K562 (cell line): ENCODE results near the gene CABP2. TPM values are rescaled to one million over a fixed set of nuclear protein-coding genes. Genes with fewer than 3 reads are reported as not detected.
A peak's percentile ranks its signal among the peaks of the same experiment; 100 is the strongest.

Experiments used
- ATF1 ChIP-seq, 2 experiments: fragments of 450-650 bp in 1 of 2; IDR thresholded peaks; 2 replicates each; pipeline ENCODE4 v1.6.1; 2016; ENCODE audit warnings: missing compliant biosample characterization in 1 of 2, missing genetic modification characterization in 1 of 2
- CTBP1 ChIP-seq: fragments of 450-650 bp; IDR thresholded peaks from 2 replicates; pipeline ENCODE4 v1.6.1; 2016; ENCODE audit warnings: borderline replicate concordance
- FOS ChIP-seq: IDR thresholded peaks from 3 replicates; pipeline ENCODE4 v1.6.1; 2011; ENCODE audit not compliant: insufficient read length; ENCODE audit errors: extremely low read depth
- FOSL1 ChIP-seq: fragments of 200-800 bp; sonication (Bioruptor generic); conservative IDR thresholded peaks from 2 replicates; pipeline ENCODE4 v1.6.1; 2016; ENCODE audit warnings: missing genetic modification characterization, missing compliant biosample characterization
- HSF4 ChIP-seq: fragments of 250-450 bp; sonication (Bioruptor Pico); IDR thresholded peaks from 2 replicates; pipeline ENCODE4 v2.1.2; 2022; ENCODE audit warnings: mild to moderate bottlenecking, moderate library complexity, borderline replicate concordance
- NCOR1 ChIP-seq: fragments of 450-650 bp; IDR thresholded peaks from 2 replicates; pipeline ENCODE4 v1.6.1; 2016; ENCODE audit warnings: mild to moderate bottlenecking, moderate library complexity
- RB1 ChIP-seq: fragments of 450-650 bp; IDR thresholded peaks from 2 replicates; pipeline ENCODE4 v1.6.1; 2017; ENCODE audit warnings: low read depth, mild to moderate bottlenecking
- SRSF3 ChIP-seq: fragments of 200-400 bp; formaldehyde crosslinking; IDR thresholded peaks from 2 replicates; pipeline ENCODE4 v1.6.1; 2016; ENCODE audit warnings: mild to moderate bottlenecking, low read length, moderate library complexity; ENCODE audit not compliant: insufficient read depth
- TCF3 ChIP-seq: sonication (generic); formaldehyde crosslinking; IDR thresholded peaks from 2 replicates; pipeline ENCODE4 v1.4.0; 2020; ENCODE audit warnings: mild to moderate bottlenecking, missing genetic modification reagents
- TGIF2 ChIP-seq: sonication (generic); formaldehyde crosslinking; IDR thresholded peaks from 2 replicates; pipeline ENCODE4 v1.8.1; 2022; ENCODE audit warnings: mild to moderate bottlenecking, missing genetic modification reagents, moderate library complexity
- TOE1 ChIP-seq, 2 experiments: fragments of 450-650 bp in 1 of 2; sonication (generic) in 1 of 2; formaldehyde crosslinking in 1 of 2; IDR thresholded peaks; 2 replicates each; pipeline versions ENCODE4 v1.7.1 to v1.8.0; 2016 to 2022; ENCODE audit warnings: borderline replicate concordance in 2 of 2, mild to moderate bottlenecking in 2 of 2, antibody characterized with exemption in 1 of 2, inconsistent platforms in 1 of 2, low read depth in 1 of 2, missing genetic modification reagents in 1 of 2, moderate library complexity in 1 of 2
- ZNF76 ChIP-seq: fragments of 250-450 bp; sonication (Bioruptor Pico); IDR thresholded peaks from 2 replicates; pipeline ENCODE4 v1.4.0; 2020; ENCODE audit warnings: mild to moderate bottlenecking, moderate library complexity, borderline replicate concordance
- polyA plus RNA-seq, 8 experiments: library from polyadenylated mRNA; depleted of rRNA in 4 of 8; stranded (reverse) in 5 of 8; unstranded in 3 of 8; fragments of >200 nt; fragmentation: Nextera tagmentation in 2 of 8; fragmentation: Illumina TruSeq in 1 of 8; extraction: Ambion mirVana in 2 of 8; extraction: Trizol in 1 of 8; gene quantifications; 2 replicates each; pipeline versions ENCODE4 v1.2.1 to v1.2.3, GENCODE V29; 2011 to 2014; ENCODE audit warnings: inconsistent platforms in 1 of 8, missing spikeins in 1 of 8
- total RNA-seq, 7 experiments: library from RNA; depleted of rRNA in 6 of 7; stranded (reverse); fragments of >200 nt in 6 of 7; fragmentation: Illumina TruSeq in 2 of 7; extraction: Trizol in 2 of 7; gene quantifications; 2 replicates each; pipeline versions ENCODE4 v1.2.1 to v1.2.3, GENCODE V29; 2011 to 2021; ENCODE audit warnings: low replicate concordance in 1 of 7
- TF ChIP-seq, protein P1 (sequence below), 2 experiments: fragments of 450-650 bp in 1 of 2; sonication (generic) in 1 of 2; formaldehyde crosslinking in 1 of 2; IDR thresholded peaks; 2 replicates each; pipeline versions ENCODE4 v1.7.1 to v1.9.0; 2016 to 2022; ENCODE audit warnings: inconsistent platforms in 1 of 2, mild to moderate bottlenecking in 1 of 2, missing genetic modification reagents in 1 of 2
- TF ChIP-seq, protein P2 (sequence below): sonication (generic); formaldehyde crosslinking; IDR thresholded peaks from 2 replicates; pipeline ENCODE4 v1.9.0; 2022; ENCODE audit warnings: mild to moderate bottlenecking, missing genetic modification reagents
- TF ChIP-seq, protein P3 (sequence below): fragments of 450-650 bp; IDR thresholded peaks from 2 replicates; pipeline ENCODE4 v1.6.1; 2016

Gene CABP2
- total and polyA plus RNA-seq, 9 of the 15 experiments (the other 6 are each of a cell fraction or from before 2014, with no cell fraction given), result not detected

DNA sequence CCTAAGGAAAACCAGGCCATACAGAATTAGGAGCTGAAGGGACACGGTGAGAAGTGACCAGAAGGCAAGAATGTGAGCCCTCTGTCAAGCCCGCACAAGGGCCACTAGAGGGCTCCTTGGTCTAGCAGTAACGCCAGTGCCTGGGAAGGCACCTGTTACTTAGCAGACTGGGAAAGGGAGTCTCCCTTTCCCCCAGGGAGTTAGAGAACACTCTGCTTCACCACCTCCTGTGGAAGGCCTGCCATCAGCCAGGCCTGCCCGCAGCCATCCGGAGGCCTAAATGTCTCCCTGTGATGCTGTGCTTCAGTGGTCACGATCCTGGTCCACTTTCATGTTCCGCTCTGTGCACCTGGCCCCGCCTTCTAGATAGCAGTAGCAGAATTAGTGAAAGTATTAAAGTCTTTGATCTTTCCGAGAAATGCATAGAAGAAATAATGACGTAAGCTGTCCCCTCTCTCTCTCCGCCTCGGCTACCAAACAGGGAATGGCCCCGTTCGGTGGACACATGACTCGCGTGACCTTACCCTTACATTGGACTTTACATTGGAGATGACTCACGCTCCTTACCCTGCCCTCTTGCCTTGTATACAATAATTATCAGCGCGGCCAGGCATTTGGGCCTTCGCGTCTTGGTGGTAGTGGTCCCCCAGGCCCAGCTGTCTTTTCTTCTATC, 49.6 kb upstream of the CABP2 start (continued):
- TF ChIP-seq, protein P1, sequence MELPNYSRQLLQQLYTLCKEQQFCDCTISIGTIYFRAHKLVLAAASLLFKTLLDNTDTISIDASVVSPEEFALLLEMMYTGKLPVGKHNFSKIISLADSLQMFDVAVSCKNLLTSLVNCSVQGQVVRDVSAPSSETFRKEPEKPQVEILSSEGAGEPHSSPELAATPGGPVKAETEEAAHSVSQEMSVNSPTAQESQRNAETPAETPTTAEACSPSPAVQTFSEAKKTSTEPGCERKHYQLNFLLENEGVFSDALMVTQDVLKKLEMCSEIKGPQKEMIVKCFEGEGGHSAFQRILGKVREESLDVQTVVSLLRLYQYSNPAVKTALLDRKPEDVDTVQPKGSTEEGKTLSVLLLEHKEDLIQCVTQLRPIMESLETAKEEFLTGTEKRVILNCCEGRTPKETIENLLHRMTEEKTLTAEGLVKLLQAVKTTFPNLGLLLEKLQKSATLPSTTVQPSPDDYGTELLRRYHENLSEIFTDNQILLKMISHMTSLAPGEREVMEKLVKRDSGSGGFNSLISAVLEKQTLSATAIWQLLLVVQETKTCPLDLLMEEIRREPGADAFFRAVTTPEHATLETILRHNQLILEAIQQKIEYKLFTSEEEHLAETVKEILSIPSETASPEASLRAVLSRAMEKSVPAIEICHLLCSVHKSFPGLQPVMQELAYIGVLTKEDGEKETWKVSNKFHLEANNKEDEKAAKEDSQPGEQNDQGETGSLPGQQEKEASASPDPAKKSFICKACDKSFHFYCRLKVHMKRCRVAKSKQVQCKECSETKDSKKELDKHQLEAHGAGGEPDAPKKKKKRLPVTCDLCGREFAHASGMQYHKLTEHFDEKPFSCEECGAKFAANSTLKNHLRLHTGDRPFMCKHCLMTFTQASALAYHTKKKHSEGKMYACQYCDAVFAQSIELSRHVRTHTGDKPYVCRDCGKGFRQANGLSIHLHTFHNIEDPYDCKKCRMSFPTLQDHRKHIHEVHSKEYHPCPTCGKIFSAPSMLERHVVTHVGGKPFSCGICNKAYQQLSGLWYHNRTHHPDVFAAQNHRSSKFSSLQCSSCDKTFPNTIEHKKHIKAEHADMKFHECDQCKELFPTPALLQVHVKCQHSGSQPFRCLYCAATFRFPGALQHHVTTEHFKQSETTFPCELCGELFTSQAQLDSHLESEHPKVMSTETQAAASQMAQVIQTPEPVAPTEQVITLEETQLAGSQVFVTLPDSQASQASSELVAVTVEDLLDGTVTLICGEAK (IDR thresholded peaks at IDR 0.05), result peak; percentile 26; the same call in 1 of the 2 replicates
- TF ChIP-seq, protein P1 (CRISPR knock-in tag; IDR thresholded peaks at IDR 0.05), result no peak
- TF ChIP-seq TCF3 (CRISPR knock-in tag) (peak; percentile 63; the same call in 1 of the 2 replicates), HSF4 (no peak), FOSL1 (tag) (peak; percentile 93), FOS (peak; percentile 7), CTBP1 (peak; percentile 76), NCOR1 (peak; percentile 23; the same call in 1 of the 2 replicates), TGIF2 (CRISPR knock-in tag) (no peak), RB1 (peak; percentile 68), SRSF3 (no peak), TOE1 (IDR thresholded peaks at IDR 0.05; ENCODE audit: borderline replicate concordance) (peak; percentile 62; the same call in 1 of the 2 replicates), TOE1 (CRISPR knock-in tag; IDR thresholded peaks at IDR 0.05; ENCODE audit: borderline replicate concordance, low read depth) (no peak), ATF1 (CRISPR knock-in tag; IDR thresholded peaks at IDR 0.05) (no peak), ATF1 (tag; IDR thresholded peaks at IDR 0.05) (peak; percentile 73), ZNF76 (CRISPR knock-in tag) (no peak)
- TF ChIP-seq, protein P2, sequence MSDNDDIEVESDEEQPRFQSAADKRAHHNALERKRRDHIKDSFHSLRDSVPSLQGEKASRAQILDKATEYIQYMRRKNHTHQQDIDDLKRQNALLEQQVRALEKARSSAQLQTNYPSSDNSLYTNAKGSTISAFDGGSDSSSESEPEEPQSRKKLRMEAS (CRISPR knock-in tag), result no peak
- TF ChIP-seq, protein P3, sequence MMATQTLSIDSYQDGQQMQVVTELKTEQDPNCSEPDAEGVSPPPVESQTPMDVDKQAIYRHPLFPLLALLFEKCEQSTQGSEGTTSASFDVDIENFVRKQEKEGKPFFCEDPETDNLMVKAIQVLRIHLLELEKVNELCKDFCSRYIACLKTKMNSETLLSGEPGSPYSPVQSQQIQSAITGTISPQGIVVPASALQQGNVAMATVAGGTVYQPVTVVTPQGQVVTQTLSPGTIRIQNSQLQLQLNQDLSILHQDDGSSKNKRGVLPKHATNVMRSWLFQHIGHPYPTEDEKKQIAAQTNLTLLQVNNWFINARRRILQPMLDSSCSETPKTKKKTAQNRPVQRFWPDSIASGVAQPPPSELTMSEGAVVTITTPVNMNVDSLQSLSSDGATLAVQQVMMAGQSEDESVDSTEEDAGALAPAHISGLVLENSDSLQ, result 0 out of 2 replicates have a peak, but pooled peaks have one; percentile 11
